OCI-LY3 (cell line): ENCODE measurements around the gene OAT.

ENCODE experiments used
- EZH2phosphoT487 ChIP-seq: fragments of 200-600 bp; shearing (Covaris generic); IDR thresholded peaks from 2 replicates; pipeline ENCODE4 v1.6.1; 2018; ENCODE audit warnings: antibody characterized with exemption, mixed run types, low read depth
- TF ChIP-seq, protein P1 (sequence below): fragments of 200-600, 300-600 bp; sonication (generic); IDR thresholded peaks from 2 replicates; pipeline ENCODE4 v1.5.1; 2014; ENCODE audit warnings: antibody characterized with exemption, low read length, low read depth

DNA sequence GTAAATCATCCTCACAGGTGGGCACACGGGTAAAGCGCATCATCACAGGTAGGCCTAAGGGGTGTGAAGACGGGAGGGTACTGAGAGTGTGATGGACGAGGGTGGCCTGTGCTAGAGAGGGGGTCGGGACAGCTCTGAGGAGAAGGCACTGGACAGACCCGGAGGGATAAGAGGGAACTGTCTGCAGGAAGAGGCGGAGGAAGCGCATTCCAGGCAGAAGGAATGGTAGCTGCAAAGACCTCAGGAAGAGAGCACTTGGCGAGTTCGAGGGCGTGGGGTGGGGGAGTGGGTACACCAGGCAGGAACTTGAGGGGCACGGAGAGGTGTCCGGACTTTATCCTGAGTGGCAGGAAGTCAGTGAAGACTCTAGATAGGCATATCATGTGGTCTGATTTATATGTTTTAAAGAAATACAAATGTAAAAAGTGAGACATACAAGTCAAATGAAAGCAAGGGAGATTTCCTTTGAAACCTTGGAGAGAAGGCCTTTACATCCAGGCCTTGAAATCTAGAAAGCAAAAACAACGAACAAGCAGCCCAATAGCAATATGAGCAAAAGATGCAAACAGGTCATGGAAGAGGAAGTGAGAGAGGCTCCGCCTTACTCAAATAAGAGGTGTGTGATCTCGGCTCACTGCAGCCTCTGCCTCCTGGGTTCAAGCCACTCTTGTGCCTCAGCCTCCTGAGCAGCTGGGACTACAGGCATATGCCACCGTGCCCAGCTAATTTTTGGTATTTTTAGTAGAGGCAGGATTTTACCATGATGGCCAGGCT, 46.5 kb upstream of the OAT start:
- TF ChIP-seq, protein P1, sequence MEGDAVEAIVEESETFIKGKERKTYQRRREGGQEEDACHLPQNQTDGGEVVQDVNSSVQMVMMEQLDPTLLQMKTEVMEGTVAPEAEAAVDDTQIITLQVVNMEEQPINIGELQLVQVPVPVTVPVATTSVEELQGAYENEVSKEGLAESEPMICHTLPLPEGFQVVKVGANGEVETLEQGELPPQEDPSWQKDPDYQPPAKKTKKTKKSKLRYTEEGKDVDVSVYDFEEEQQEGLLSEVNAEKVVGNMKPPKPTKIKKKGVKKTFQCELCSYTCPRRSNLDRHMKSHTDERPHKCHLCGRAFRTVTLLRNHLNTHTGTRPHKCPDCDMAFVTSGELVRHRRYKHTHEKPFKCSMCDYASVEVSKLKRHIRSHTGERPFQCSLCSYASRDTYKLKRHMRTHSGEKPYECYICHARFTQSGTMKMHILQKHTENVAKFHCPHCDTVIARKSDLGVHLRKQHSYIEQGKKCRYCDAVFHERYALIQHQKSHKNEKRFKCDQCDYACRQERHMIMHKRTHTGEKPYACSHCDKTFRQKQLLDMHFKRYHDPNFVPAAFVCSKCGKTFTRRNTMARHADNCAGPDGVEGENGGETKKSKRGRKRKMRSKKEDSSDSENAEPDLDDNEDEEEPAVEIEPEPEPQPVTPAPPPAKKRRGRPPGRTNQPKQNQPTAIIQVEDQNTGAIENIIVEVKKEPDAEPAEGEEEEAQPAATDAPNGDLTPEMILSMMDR, result no peak
- TF ChIP-seq EZH2phosphoT487, result no peak
